Smooth muscle cell (in vitro differentiated cells): ENCODE measurements around the gene COL9A3. TPM values are rescaled to one million over a fixed set of nuclear protein-coding genes. Genes with fewer than 3 reads are reported as not detected.

Experiments
- DNase-seq: peaks from one replicate; lab custom pipeline; 2025; ENCODE audit not compliant: unreplicated experiment; lab: John Stamatoyannopoulos, UW
- H2AFZ ChIP-seq: fragments of 200-600 bp; sonication (generic); 2 replicates; pipeline ENCODE4 v1.6.0; 2016; ENCODE audit warnings: antibody characterized with exemption, low read depth, mild to moderate bottlenecking
- H3F3A ChIP-seq: fragments of 200-600 bp; sonication (generic); 2 replicates; pipeline ENCODE4 v1.6.0; 2017; ENCODE audit warnings: antibody characterized with exemption, low read depth
- H3K27ac ChIP-seq: fragments of 200-600 bp; sonication (generic); 2 replicates; pipeline ENCODE4 v1.5.1; 2016; ENCODE audit warnings: low read depth, mild to moderate bottlenecking
- H3K27me3 ChIP-seq: fragments of 200-600 bp; sonication (generic); 2 replicates; pipeline ENCODE4 v1.6.1; 2016; ENCODE audit warnings: low read depth, mild to moderate bottlenecking
- H3K36me3 ChIP-seq: fragments of 200-600 bp; sonication (generic); 2 replicates; pipeline ENCODE4 v1.5.1; 2016; ENCODE audit warnings: low read depth
- H3K4me1 ChIP-seq: fragments of 200-600 bp; sonication (generic); 2 replicates; pipeline ENCODE4 v1.5.1; 2016; ENCODE audit warnings: low read depth
- H3K4me2 ChIP-seq: fragments of 200-600 bp; sonication (generic); 2 replicates; pipeline ENCODE4 v1.6.0; 2016; ENCODE audit warnings: mild to moderate bottlenecking
- H3K4me3 ChIP-seq: fragments of 200-600 bp; sonication (generic); 2 replicates; pipeline ENCODE4 v1.5.1; 2016; ENCODE audit warnings: mild to moderate bottlenecking
- H3K79me2 ChIP-seq: fragments of 200-600 bp; sonication (generic); 2 replicates; pipeline ENCODE4 v1.6.0; 2016; ENCODE audit warnings: low read depth, mild to moderate bottlenecking
- H3K9ac ChIP-seq: fragments of 200-600 bp; sonication (generic); 2 replicates; pipeline ENCODE4 v1.6.0; 2016; ENCODE audit warnings: low read depth
- H3K9me3 ChIP-seq: fragments of 200-600 bp; sonication (generic); replicated peaks from 2 replicates; pipeline ENCODE4 v1.5.1; 2016; ENCODE audit warnings: low read depth
- H4K20me1 ChIP-seq: fragments of 200-600 bp; sonication (generic); 2 replicates; pipeline ENCODE4 v1.6.0; 2016; ENCODE audit warnings: low read depth
- CTCF ChIP-seq: fragments of 200-600 bp; sonication (generic); IDR thresholded peaks from 2 replicates; pipeline ENCODE4 v1.5.1; 2017; ENCODE audit warnings: borderline replicate concordance, mild to moderate bottlenecking, antibody characterized with exemption; ENCODE audit not compliant: insufficient read depth, poor library complexity, severe bottlenecking
- WGBS: methylation state at CpG from one replicate; pipeline ENCODE4 v1.1.7; 2016; ENCODE audit warnings: low lambda C conversion rate; 5-methylcytosine and 5-hydroxymethylcytosine counted together
- polyA plus RNA-seq: library from polyadenylated mRNA; unstranded; fragments of >200 nt; fragmentation: Nextera tagmentation; extraction: Ambion mirVana; gene quantifications from 2 replicates; pipeline ENCODE4 v1.2.1, GENCODE V29; 2016
- total RNA-seq: library from RNA; depleted of rRNA; stranded (reverse); fragments of >200 nt; gene quantifications from 2 replicates; pipeline ENCODE4 v1.2.3, GENCODE V29; 2014

COL9A3 gene
- total and polyA plus RNA-seq, 2 experiments from 2014 or later, result 23.0 to 77.4 TPM

DNA sequence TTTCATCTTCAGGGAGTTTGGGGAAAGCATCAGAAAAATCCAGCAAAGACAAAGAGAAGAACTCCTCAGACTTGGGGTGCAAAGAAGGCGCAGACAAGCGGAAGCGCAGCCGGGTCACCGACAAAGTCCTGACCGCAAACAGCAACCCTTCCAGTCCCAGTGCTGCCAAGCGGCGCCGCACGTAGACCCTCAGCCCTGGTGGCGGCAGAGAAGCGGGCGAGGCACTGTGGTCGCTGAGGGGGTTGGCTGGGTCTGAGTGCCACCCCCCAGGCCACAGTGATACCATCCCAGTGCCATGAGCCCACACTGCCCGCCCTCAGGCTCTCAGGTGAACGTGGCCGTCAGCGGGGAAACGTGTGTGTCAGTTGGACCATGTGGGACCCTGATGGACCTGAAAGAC, 17.4 kb upstream of the COL9A3 start:
- no peak overlapping the region for H3K27ac ChIP-seq
- H3K9ac ChIP-seq, result no peak overlapping the region
- no peaks in the 10 kb centered on the region for H3K36me3 ChIP-seq
- WGBS, result 99% methylated on average over 19 of the region's 19 CpGs
- no peak overlapping the region for H3K4me3 ChIP-seq
- no peak for DNase-seq
- no peak overlapping the region for H2AFZ ChIP-seq
- TF ChIP-seq CTCF, result no peak
- peaks cover 16% of the 10 kb centered on the region for H3F3A ChIP-seq
- H3K4me1 ChIP-seq, result peaks cover 5% of the 10 kb centered on the region
- H4K20me1 ChIP-seq, result peaks cover 13% of the 10 kb centered on the region
- no peaks in the 10 kb centered on the region for H3K9me3 ChIP-seq
- H3K4me2 ChIP-seq, result no peak overlapping the region
- H3K27me3 ChIP-seq, result no peaks in the 10 kb centered on the region
- no peaks in the 10 kb centered on the region for H3K79me2 ChIP-seq

DNA sequence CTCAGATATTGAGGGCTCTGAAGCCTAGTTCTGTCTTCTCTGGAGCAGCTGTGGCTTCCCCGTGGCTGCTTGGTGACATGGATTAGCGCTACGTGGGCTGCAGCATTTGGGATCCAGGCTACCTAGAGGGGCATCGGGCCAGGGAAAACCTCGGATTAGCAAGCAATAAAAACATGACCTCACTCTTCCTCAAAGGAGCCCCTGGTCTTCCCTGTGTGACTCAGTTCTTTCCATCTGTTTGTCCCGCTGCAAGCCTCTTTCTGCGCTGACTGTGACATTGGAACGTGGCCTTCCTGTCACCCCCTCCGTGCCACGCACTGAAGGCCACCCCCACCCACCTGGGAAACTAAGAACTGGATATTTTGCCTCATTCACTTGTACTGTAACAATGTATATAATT, 17.0 kb upstream of the COL9A3 start:
- Histone ChIP-seq H3K27me3 (no peaks in the 10 kb centered on the region), H3K27ac (no peak overlapping the region), H3K4me1 (peaks cover 1% of the 10 kb centered on the region), H3K36me3 (no peaks in the 10 kb centered on the region), H3K9me3 (no peaks in the 10 kb centered on the region), H3F3A (peaks cover 14% of the 10 kb centered on the region), H3K79me2 (no peaks in the 10 kb centered on the region), H4K20me1 (peaks cover 13% of the 10 kb centered on the region), H3K9ac (no peak overlapping the region), H3K4me2 (no peak overlapping the region), H2AFZ (no peak overlapping the region), H3K4me3 (no peak overlapping the region)
- no peak for TF ChIP-seq CTCF
- DNase-seq, result no peak
- 63% methylated on average over 10 of the region's 10 CpGs for WGBS

GRCh38 chr20:62800314-62801259, 16.3 kb upstream of the COL9A3 start:
- Histone ChIP-seq H2AFZ (no peak overlapping the region), H3K36me3 (no peaks in the 10 kb centered on the region), H3K4me1 (no peaks in the 10 kb centered on the region), H3K4me2 (no peak overlapping the region), H3K27ac (no peak overlapping the region), H3F3A (peaks cover 12% of the 10 kb centered on the region), H3K27me3 (no peaks in the 10 kb centered on the region), H3K4me3 (no peak overlapping the region), H3K9ac (no peak overlapping the region), H3K79me2 (peaks cover 3% of the 10 kb centered on the region), H3K9me3 (no peaks in the 10 kb centered on the region), H4K20me1 (peaks cover 16% of the 10 kb centered on the region)
- no peak for DNase-seq
- 97% methylated on average over 26 of the region's 26 CpGs for WGBS
- no peak for TF ChIP-seq CTCF
